ENCODE results near the gene TMEM52B. TPM values are rescaled to one million over a fixed set of nuclear protein-coding genes. Genes with fewer than 3 reads are reported as not detected.

The TMEM52B gene
- total RNA-seq, 4 donors from 2014 or later = not detected

GRCh38 chr12:10241290-10241689 is 62.5 kb downstream of the TMEM52B start:
- Histone ChIP-seq H3K9me3 (no peaks in the 10 kb centered on the region), H3K4me1 (no peaks in the 10 kb centered on the region), H3K36me3 (no peaks in the 10 kb centered on the region), H3K27ac (no peak overlapping the region), H3K27me3 (no peaks in the 10 kb centered on the region), H3K4me3 (no peak overlapping the region)
- DNase-seq = no peak
- TF ChIP-seq POLR2A (IDR thresholded peaks at IDR 0.05) (no peak), CTCF (IDR thresholded peaks at IDR 0.05) (no peak)
- intact Hi-C loops (cut with DNase I) = loop anchor here (10.0 kb wide), 1 partner anchor 434 kb away; the partner anchor contains the start of gene STYK1
- 53 to 60% methylated on average over 3 of the region's 3 CpGs for WGBS, 2 donors

Other genes starting within 250 kb of the TMEM52B start
- gene CLEC2A, start 246.7 kb upstream of the TMEM52B start, total RNA-seq = not detected
- 1 to 10 TPM in 1 of 4 donors, under 1 TPM in 1, not detected in 2; 0.64 to 1.5 TPM for gene CLEC12A, start 207.6 kb upstream of the TMEM52B start, total RNA-seq
- not detected for gene CLEC1B, start 179.9 kb upstream of the TMEM52B start, total RNA-seq
- gene CLEC12B, start 168.4 kb upstream of the TMEM52B start, total RNA-seq = not detected
- gene CLEC9A, start 148.3 kb upstream of the TMEM52B start, total RNA-seq = not detected
- gene CLEC1A, start 80.0 kb upstream of the TMEM52B start, total RNA-seq = 1 to 10 TPM in 2 of 4 donors, under 1 TPM in 1, not detected in 1; 0.76 to 4.2 (median 1.9) TPM
- gene CLEC7A, start 48.8 kb upstream of the TMEM52B start, total RNA-seq = 10 to 100 TPM; 10.3 to 36.1 (median 19.2) TPM
- 1 to 10 TPM in 1 of 4 donors, not detected in 3; 2.7 TPM for gene OLR1, start 6.9 kb upstream of the TMEM52B start, total RNA-seq
- gene GABARAPL1, start 33.8 kb downstream of the TMEM52B start, total RNA-seq = 10 to 100 TPM; 10.3 to 65.2 (median 24.5) TPM
- gene KLRD1, start 128.8 kb downstream of the TMEM52B start, total RNA-seq = 1 to 10 TPM in 3 of 4 donors, under 1 TPM in 1; 0.92 to 2.3 (median 1.6) TPM
- 10 to 100 TPM in 1 of 4 donors, 1 to 10 TPM in 2, not detected in 1; 1.6 to 10.7 (median 1.9) TPM for gene KLRK1, start 211.0 kb downstream of the TMEM52B start, total RNA-seq
- 1 to 10 TPM in 2 of 4 donors, not detected in 2; 1.0 to 4.2 TPM for gene KLRC4, start 230.7 kb downstream of the TMEM52B start, total RNA-seq
- gene KLRC3, start 241.6 kb downstream of the TMEM52B start, total RNA-seq = 1 to 10 TPM in 1 of 4 donors, not detected in 3; 1.5 TPM

Data from esophagus squamous epithelium (tissue), 5 donors.